Stimulated activated naive CD4-positive, alpha-beta T cell treated with Interleukin-2 at 50 U/mL for 16 hours (primary cell): ENCODE data around the gene DNAJC1.
"Not testable (repeated sequence)": the region's sequence is repeated elsewhere in the genome, so short reads cannot be mapped to it uniquely, and the experiment has no call there.

Source experiments
- DNase-seq: peaks from one replicate; lab custom pipeline; 2025; lab: John Stamatoyannopoulos, UW

The DNAJC1 gene

DNA sequence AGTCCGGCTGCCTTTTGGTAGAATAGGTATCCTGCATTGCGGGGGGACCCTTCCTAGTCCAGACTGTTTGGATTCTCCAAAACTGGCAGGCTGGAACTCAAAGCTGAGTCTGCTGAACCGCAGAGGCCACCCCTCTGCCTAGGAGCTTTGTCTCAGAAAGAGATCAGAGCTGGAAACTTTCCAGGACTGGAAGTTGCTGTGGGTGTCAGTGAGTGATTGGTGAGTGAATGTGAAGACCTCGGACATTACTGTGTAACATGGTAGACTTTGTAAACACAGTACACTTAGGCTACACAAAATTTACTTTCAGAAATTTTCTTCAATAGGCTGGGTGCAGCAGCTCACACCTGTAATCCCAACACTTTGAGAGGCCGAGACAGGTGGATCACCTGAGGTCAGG is 103.8 kb downstream of the DNAJC1 start:
- DNase-seq: no peak

GRCh38 chr10:21895932-21896331 is 107.6 kb downstream of the DNAJC1 start:
- DNase-seq: no peak

- no peak for DNase-seq
These were observed 108.7 kb downstream of the DNAJC1 start for GRCh38 chr10:21894648-21895342.

- no peak for DNase-seq
These were observed 112.1 kb downstream of the DNAJC1 start for GRCh38 chr10:21891439-21891838.

DNA sequence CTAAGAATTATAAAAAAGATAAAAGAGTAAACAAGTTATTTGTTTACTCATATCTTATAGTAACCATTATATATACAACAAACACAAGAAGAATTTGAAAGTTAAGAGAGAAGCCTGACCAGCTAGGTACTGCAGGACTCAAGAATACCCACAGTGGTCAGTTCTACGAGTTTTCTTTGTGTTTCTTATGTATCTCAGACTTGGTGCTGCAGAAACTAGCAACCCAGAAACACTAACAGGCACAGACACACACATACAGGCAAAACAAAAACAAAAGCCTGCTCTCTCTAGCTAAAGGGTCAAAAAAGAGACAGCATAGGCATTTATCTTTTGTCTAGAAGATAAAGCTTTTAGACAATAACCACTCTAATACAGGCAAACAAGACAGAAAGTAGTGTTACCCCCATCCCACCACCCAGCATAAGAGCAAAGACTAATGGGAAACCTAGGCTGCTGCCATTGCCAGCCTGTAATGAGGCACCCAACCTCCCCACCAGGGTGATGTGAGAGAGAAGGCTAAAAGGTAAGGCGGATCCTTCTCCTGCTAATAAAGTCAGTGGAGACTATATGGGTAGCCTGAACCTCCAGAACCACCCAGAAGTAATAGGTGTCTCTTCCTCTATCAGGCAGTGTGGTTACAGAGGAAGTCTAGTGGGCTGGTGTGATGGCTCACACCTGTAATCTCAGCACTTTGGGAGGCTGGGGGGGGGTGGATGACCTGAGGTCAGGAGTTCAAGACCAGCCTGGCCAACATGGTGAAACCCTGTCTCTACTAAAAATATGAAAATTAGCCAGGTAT is 113.9 kb downstream of the DNAJC1 start:
- DNase-seq: no peak

DNA sequence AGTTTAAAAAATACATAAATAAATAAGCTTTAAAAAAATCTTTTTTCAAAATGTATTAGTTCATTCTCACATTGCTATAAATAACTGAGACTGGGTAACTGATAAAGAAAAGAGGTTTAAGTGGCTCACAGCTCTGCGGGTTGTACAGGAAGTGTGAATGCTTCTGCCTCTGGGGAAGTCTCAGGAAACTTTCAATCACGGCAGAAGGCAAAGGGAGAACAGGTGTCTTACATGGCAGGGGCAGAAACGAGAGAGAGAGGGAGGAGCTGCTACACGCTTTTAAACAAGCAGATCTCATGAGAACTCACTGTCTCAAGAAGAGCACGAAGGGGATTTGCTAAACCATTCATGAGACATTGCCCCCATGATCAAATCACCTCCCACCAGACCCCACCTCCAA is 114.6 kb downstream of the DNAJC1 start:
- no peak for DNase-seq

DNA sequence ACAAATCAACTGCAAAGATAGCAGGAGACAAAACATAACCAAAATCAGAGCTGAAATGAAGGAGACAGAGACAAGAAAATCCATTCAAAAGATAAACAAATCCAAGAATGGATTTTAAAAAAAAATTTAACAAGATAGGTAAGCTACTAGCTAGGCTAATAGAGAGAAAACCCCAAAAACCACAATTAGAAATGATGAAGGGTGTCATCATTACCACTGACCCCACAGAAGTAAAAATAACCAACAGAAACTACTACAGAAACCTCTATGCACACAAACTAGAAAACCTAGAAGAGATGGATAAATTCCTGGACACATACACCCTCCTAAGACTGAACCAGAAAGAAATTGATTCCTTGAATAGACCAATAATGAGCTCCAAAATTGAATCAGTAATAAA is 117.6 kb downstream of the DNAJC1 start:
- DNase-seq: no peak

DNA sequence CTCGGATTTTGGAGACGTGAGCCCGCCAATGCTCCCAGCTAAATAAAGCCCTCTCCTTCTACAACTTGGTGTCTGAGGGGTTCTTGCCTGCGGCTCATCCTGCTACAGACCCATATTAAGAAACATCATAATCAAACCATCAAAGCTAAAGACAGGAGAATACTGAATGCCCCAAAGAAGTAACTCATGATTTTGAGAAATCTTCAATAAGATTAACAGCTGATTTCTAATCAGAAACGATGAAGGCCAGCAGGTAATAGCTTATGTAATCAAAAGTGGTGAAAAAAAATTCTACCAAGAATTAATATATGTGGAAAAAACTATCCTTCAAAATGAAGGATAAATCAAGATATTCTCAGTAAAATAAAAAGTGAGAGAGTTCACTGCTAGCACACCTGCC is 130.3 kb downstream of the DNAJC1 start:
- DNase-seq: no peak

GRCh38 chr10:21872771-21873170 is 130.8 kb downstream of the DNAJC1 start:
- not testable (repeated sequence) for DNase-seq

- no peak for DNase-seq
These were observed 132.7 kb downstream of the DNAJC1 start for GRCh38 chr10:21870849-21871248.

GRCh38 chr10:21869087-21869486 is 134.4 kb downstream of the DNAJC1 start:
- not testable (repeated sequence) for DNase-seq

- DNase-seq: no peak
These were observed 142.8 kb downstream of the DNAJC1 start for GRCh38 chr10:21860718-21861117.

DNA sequence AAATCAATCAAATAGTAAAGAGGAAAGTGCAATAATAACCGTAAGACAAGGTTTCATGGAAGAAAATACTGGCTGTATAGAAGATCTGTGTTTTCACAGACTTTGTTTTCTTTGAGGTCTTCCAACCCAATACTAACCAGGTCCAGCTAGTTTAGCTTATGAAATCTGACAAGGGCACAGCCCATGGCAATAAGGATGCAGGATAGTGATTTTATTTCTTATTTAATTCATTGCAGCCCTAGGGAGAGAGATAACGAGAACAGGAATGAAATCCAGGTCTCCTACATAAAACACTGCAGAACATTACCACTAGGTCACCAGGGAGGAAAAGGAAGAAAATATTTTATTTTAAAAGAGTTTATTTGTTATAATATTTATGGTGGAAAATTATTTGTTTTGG is 145.1 kb downstream of the DNAJC1 start:
- no peak for DNase-seq

GRCh38 chr10:21849607-21850006 is 153.9 kb downstream of the DNAJC1 start:
- no peak for DNase-seq

GRCh38 chr10:21843645-21844044 is 159.9 kb downstream of the DNAJC1 start:
- DNase-seq: no peak

- DNase-seq: not testable (repeated sequence)
These were observed 162.3 kb downstream of the DNAJC1 start for GRCh38 chr10:21841273-21841672.

DNA sequence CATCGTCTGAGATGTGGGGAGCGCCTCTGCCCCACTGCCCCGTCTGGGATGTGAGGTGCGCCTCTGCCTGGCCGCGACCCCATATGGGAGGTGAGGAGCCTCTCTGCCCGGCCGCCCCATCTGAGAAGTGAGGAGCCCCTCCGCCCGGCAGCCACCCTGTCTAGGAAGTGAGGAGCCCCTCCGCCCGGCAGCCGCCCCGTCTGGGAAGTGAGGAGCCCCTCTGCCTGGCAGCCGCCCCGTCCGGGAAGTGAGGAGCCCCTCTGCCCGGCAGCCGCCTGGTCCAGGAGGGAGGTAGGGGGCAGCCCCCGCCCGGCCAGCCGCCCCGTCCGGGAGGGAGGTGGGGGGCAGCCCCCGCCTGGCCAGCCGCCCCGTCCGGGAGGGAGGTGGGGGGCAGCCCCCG is 166.0 kb downstream of the DNAJC1 start:
- DNase-seq: not testable (repeated sequence)

GRCh38 chr10:21834574-21834973 is 169.0 kb downstream of the DNAJC1 start:
- not testable (repeated sequence) for DNase-seq

DNA sequence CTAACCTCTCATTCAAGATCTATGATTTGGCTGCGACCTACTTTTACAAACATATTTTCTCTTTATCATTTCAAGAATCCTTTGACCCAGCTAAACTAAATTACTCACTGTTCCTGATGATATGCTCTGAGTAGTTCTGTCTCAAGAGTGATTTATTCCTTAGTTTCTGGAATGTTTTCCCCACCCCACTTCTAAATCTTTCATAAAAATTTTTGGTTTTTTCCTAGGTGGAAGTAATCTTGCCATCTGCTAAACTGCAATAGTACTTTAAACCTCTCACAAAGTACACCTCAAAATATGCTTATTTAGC is 170.8 kb downstream of the DNAJC1 start:
- no peak for DNase-seq

- no peak for DNase-seq
These were observed 171.3 kb downstream of the DNAJC1 start for GRCh38 chr10:21831986-21832820.

DNA sequence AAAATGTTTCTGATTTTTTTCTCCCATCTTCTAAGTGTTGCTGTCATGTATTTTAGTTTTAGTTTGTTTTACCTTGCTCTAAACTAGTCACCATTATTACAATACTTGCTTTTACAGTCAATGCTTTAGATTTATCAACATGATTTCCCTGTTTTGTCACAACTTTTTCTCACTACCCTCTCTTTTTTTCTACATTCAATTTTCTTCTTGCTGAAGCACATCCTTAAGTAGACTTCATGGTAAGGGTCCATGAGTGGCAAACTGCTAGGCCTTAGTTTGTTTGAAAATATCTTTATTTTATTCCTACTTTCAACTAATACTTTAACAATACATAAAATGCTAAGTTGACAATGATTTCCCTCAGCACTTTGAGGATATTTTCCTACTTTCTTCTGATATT is 173.5 kb downstream of the DNAJC1 start:
- no peak for DNase-seq

DNA sequence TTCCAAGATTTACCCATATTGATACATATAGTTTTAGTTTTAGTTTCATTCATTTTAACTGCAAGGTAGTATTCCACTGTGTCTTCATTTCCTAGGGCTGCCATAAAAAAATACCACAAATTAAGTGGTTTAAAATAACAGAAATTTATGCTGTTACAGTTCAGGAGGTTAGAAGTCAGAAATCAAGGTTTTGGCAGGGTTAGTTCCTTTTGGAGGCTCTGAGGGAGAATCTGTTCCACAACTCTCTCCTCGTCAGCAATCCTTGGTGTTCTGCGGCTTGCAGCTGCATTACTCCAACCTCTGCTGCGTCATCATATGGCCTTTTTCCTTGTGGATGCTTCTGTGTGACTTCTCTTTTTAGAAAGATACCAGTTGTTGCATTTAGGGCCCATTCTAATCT is 176.2 kb downstream of the DNAJC1 start:
- no peak for DNase-seq

- DNase-seq: no peak
These were observed 176.8 kb downstream of the DNAJC1 start for GRCh38 chr10:21826725-21827124.
